H9 (cell line): ENCODE results near the gene ETV6. TPM values are rescaled to one million over a fixed set of nuclear protein-coding genes. Genes with fewer than 3 reads are reported as not detected.

Source experiments
- DNase-seq: peaks from one replicate; pipeline ENCODE4 v3.0.0-alpha.2; 2017
- H2AFZ ChIP-seq: one replicate; pipeline ENCODE4 v1.6.1; 2013; ENCODE audit warnings: mild to moderate bottlenecking, low read length, control low read depth, moderate library complexity
- H2AK5ac ChIP-seq: 2 replicates; pipeline ENCODE4 v1.6.1; 2013; ENCODE audit warnings: low read length, control low read depth, mixed read lengths; ENCODE audit not compliant: insufficient read length
- H2BK120ac ChIP-seq: one replicate; pipeline ENCODE4 v1.6.1; 2013; ENCODE audit warnings: low read depth, mild to moderate bottlenecking, low read length, control low read depth, inconsistent platforms; ENCODE audit not compliant: poor library complexity, severe bottlenecking
- H2BK12ac ChIP-seq: 2 replicates; pipeline ENCODE4 v1.6.1; 2013; ENCODE audit warnings: low read length, control low read depth, mixed read lengths, low read depth; ENCODE audit not compliant: insufficient read length
- H2BK15ac ChIP-seq: 2 replicates; pipeline ENCODE4 v1.6.1; 2013; ENCODE audit warnings: low read depth, low read length, control low read depth
- H2BK20ac ChIP-seq: one replicate; pipeline ENCODE4 v1.6.1; 2013; ENCODE audit warnings: low read depth, mild to moderate bottlenecking, low read length, control low read depth, inconsistent platforms; ENCODE audit not compliant: poor library complexity, severe bottlenecking
- H2BK5ac ChIP-seq: 2 replicates; pipeline ENCODE4 v1.6.1; 2013; ENCODE audit warnings: low read length, control low read depth, mixed read lengths; ENCODE audit not compliant: insufficient read length
- H3K14ac ChIP-seq: 2 replicates; pipeline ENCODE4 v1.6.1; 2013; ENCODE audit warnings: low read length, control low read depth; ENCODE audit not compliant: insufficient read depth
- H3K18ac ChIP-seq: 2 replicates; pipeline ENCODE4 v1.6.1; 2013; ENCODE audit warnings: low read depth, mild to moderate bottlenecking, mixed read lengths, low read length, control low read depth; ENCODE audit not compliant: insufficient read length
- H3K23ac ChIP-seq: 2 replicates; pipeline ENCODE4 v1.6.1; 2013; ENCODE audit warnings: low read length, control low read depth, mixed read lengths, low read depth; ENCODE audit not compliant: insufficient read length
- H3K23me2 ChIP-seq: 2 replicates; pipeline ENCODE4 v1.6.1; 2013; ENCODE audit warnings: low read depth, mild to moderate bottlenecking, mixed read lengths, low read length, control low read depth; ENCODE audit not compliant: insufficient read length, poor library complexity, severe bottlenecking
- H3K27ac ChIP-seq: 2 replicates; pipeline ENCODE4 v1.5.1; 2013; ENCODE audit warnings: low read length, control low read depth, mixed read lengths, low read depth; ENCODE audit not compliant: insufficient read length
- H3K27me3 ChIP-seq: 2 replicates; pipeline ENCODE4 v1.6.1; 2013; ENCODE audit warnings: low read length, control low read depth, inconsistent platforms; ENCODE audit not compliant: insufficient read depth
- H3K4ac ChIP-seq: 2 replicates; pipeline ENCODE4 v1.6.1; 2013; ENCODE audit warnings: low read depth, mild to moderate bottlenecking, control low read depth, inconsistent platforms, low read length, moderate library complexity
- H3K4me1 ChIP-seq: 2 replicates; pipeline ENCODE4 v1.6.1; 2013; ENCODE audit warnings: low read length, control low read depth, inconsistent platforms; ENCODE audit not compliant: insufficient read depth
- H3K4me2 ChIP-seq: 2 replicates; pipeline ENCODE4 v1.6.1; 2013; ENCODE audit warnings: low read length, control low read depth, mixed read lengths; ENCODE audit not compliant: insufficient read length, insufficient read depth
- H3K56ac ChIP-seq: 2 replicates; pipeline ENCODE4 v1.6.1; 2013; ENCODE audit warnings: low read depth, mild to moderate bottlenecking, mixed read lengths, low read length, control low read depth; ENCODE audit not compliant: insufficient read length
- H3K79me1 ChIP-seq: 2 replicates; pipeline ENCODE4 v1.6.1; 2013; ENCODE audit warnings: low read depth, mild to moderate bottlenecking, moderate library complexity, low read length, control low read depth, inconsistent platforms; ENCODE audit not compliant: insufficient read depth, poor library complexity, severe bottlenecking
- H3K79me2 ChIP-seq: 2 replicates; pipeline ENCODE4 v1.6.1; 2013; ENCODE audit warnings: low read length, control low read depth, inconsistent platforms; ENCODE audit not compliant: insufficient read depth
- H3K9ac ChIP-seq: 2 replicates; pipeline ENCODE4 v1.6.1; 2013; ENCODE audit warnings: low read length, control low read depth, mixed read lengths; ENCODE audit not compliant: insufficient read length; ENCODE audit errors: extremely low read depth
- H3K9me3 ChIP-seq: one replicate; pipeline ENCODE4 v1.6.1; 2013; ENCODE audit warnings: low read depth, low read length, inconsistent platforms; ENCODE audit not compliant: control insufficient read depth
- H3T11ph ChIP-seq: one replicate; pipeline ENCODE4 v1.6.1; 2013; ENCODE audit warnings: mild to moderate bottlenecking, low read length, control low read depth, inconsistent platforms
- H4K20me1 ChIP-seq: one replicate; pipeline ENCODE4 v1.6.1; 2013; ENCODE audit not compliant: control insufficient read depth, insufficient read length, insufficient read depth
- H4K5ac ChIP-seq: 2 replicates; pipeline ENCODE4 v1.6.1; 2013; ENCODE audit warnings: low read depth, mild to moderate bottlenecking, mixed read lengths, low read length, control low read depth; ENCODE audit not compliant: insufficient read length
- H4K8ac ChIP-seq: replicated peaks from 2 replicates; pipeline ENCODE4 v1.6.1; 2013; ENCODE audit warnings: low read length, control low read depth, mixed read lengths, low read depth; ENCODE audit not compliant: insufficient read length
- H4K91ac ChIP-seq: 2 replicates; pipeline ENCODE4 v1.6.1; 2013; ENCODE audit warnings: low read depth, mild to moderate bottlenecking, moderate library complexity, mixed read lengths, low read length, control low read depth; ENCODE audit not compliant: insufficient read length
- H3K27ac Mint-ChIP-seq, 3 experiments: 2 replicates in 2 of 3; 3 replicates in 1 of 3; pipeline ENCODE4 v1.8.0; 2020 to 2021; ENCODE audit warnings: mixed read lengths in 3 of 3, mild to moderate bottlenecking in 1 of 3, moderate library complexity in 1 of 3
- H3K27me3 Mint-ChIP-seq: 2 replicates; pipeline ENCODE4 v1.8.0; 2021; ENCODE audit warnings: low read depth, mild to moderate bottlenecking, moderate library complexity, mixed read lengths
- H3K36me3 Mint-ChIP-seq, 3 experiments: 2 replicates in 2 of 3; 3 replicates in 1 of 3; pipeline ENCODE4 v1.8.0; 2020 to 2021; ENCODE audit warnings: low read depth in 3 of 3, mixed read lengths in 3 of 3; ENCODE audit not compliant: insufficient read depth in 1 of 3
- H3K4me1 Mint-ChIP-seq, 2 experiments: 2 replicates each; pipeline ENCODE4 v1.8.0; 2020; ENCODE audit warnings: mixed read lengths in 2 of 2
- H3K4me3 Mint-ChIP-seq, 2 experiments: 2 replicates in 1 of 2; 3 replicates in 1 of 2; pipeline ENCODE4 v1.8.0; 2020 to 2021; ENCODE audit warnings: mild to moderate bottlenecking in 2 of 2, mixed read lengths in 2 of 2, moderate library complexity in 1 of 2
- H3K9me3 Mint-ChIP-seq, 2 experiments: 2 replicates in 1 of 2; 3 replicates in 1 of 2; pipeline ENCODE4 v1.8.0; 2020; ENCODE audit warnings: mild to moderate bottlenecking in 2 of 2, mixed read lengths in 2 of 2, moderate library complexity in 1 of 2
- WGBS: extraction: QIAGEN DNeasy Blood & Tissue Kit; methylation state at CpG from one replicate; pipeline ENCODE4 v1.1.7; 2013; ENCODE audit warnings: missing lambda C conversion rate, low lambda C conversion rate, mixed read lengths; ENCODE audit not compliant: insufficient read length; ENCODE audit errors: extremely low coverage; 5-methylcytosine and 5-hydroxymethylcytosine counted together
- total RNA-seq: library from RNA; stranded (reverse); gene quantifications from 2 replicates; pipeline ENCODE4 v1.2.1, GENCODE V29; 2021
- TF ChIP-seq, protein P1 (sequence below): fragments of 200-600 bp; sonication (generic); conservative IDR thresholded peaks from 3 replicates; pipeline ENCODE4 v1.8.0; 2021; ENCODE audit warnings: antibody characterized with exemption, mild to moderate bottlenecking

Gene ETV6
- total RNA-seq, 1 experiment from 2014 or later = 28.7 TPM

DNA sequence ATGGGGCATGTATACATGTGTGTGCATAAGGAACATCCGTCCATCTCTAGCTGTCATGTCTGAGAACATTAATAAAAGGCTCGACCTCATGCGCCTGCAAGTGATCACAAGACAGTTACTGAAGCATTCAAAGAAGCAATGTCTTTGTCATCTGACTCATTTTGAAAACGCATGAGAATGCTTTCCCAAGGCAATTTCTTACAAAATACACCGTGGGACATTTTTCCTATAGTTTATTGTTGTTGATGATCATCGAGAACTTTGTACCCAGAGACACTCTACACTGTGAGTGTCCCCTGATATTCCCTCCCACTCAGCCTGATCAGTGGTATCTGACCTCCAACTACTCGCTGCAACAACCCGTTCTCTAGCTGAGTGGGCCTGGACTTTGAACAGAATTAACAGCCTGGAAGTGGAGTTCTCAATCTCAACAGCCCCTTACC, 68.1 kb downstream of the ETV6 start:
- Histone ChIP-seq H3K23me2 (no peaks in the 10 kb centered on the region), H3K4ac (no peak overlapping the region), H3K4me2 (no peak overlapping the region), H4K8ac (no peak overlapping the region), H2BK5ac (no peak overlapping the region), H3K56ac (no peak overlapping the region), H3K4me1 (peaks cover 10% of the 10 kb centered on the region; the same call in 1 of the 2 replicates), H3T11ph (no peak overlapping the region), H3K79me2 (no peaks in the 10 kb centered on the region; the same call in 1 of the 2 replicates), H3K27me3 (no peaks in the 10 kb centered on the region), H2BK15ac (no peak overlapping the region), H3K9ac (no peak overlapping the region), H2BK12ac (no peak overlapping the region), H3K9me3 (no peaks in the 10 kb centered on the region), H2AFZ (no peak overlapping the region), H3K79me1 (no peaks in the 10 kb centered on the region), H4K5ac (no peak overlapping the region), H3K18ac (no peak overlapping the region), H3K23ac (no peak overlapping the region), H4K91ac (no peak overlapping the region), H2AK5ac (no peak overlapping the region), H2BK120ac (no peak overlapping the region), H4K20me1 (no peaks in the 10 kb centered on the region), H3K27ac (no peak overlapping the region), H2BK20ac (no peak overlapping the region), H3K14ac (no peak overlapping the region)
- no peaks in the 10 kb centered on the region for H3K9me3 Mint-ChIP-seq
- peaks cover 0 to 7% (median 0%) of the 10 kb centered on the region in 3 experiments; a peak in 3 of 7 replicates for H3K36me3 Mint-ChIP-seq
- TF ChIP-seq, protein P1, sequence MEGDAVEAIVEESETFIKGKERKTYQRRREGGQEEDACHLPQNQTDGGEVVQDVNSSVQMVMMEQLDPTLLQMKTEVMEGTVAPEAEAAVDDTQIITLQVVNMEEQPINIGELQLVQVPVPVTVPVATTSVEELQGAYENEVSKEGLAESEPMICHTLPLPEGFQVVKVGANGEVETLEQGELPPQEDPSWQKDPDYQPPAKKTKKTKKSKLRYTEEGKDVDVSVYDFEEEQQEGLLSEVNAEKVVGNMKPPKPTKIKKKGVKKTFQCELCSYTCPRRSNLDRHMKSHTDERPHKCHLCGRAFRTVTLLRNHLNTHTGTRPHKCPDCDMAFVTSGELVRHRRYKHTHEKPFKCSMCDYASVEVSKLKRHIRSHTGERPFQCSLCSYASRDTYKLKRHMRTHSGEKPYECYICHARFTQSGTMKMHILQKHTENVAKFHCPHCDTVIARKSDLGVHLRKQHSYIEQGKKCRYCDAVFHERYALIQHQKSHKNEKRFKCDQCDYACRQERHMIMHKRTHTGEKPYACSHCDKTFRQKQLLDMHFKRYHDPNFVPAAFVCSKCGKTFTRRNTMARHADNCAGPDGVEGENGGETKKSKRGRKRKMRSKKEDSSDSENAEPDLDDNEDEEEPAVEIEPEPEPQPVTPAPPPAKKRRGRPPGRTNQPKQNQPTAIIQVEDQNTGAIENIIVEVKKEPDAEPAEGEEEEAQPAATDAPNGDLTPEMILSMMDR = no peak
- H3K4me1 Mint-ChIP-seq = peaks cover 23 to 29% of the 10 kb centered on the region in 2 experiments
- WGBS = no CpG with 5 or more reads among the region's 8 CpGs
- DNase-seq = no peak
- no peaks in the 10 kb centered on the region for H3K27me3 Mint-ChIP-seq
- H3K4me3 Mint-ChIP-seq = no peak overlapping the region
- peak overlapping the region in 1 of 3 experiments; percentile 71; a peak in 1 of 7 replicates for H3K27ac Mint-ChIP-seq
